GM06990 (cell line): ENCODE measurements around the gene HMCN1.

Experiments
- DNase-seq: peaks from one replicate; pipeline ENCODE4 v3.0.0-alpha.2; 2011; ENCODE audit not compliant: insufficient read length; ENCODE audit errors: extremely low read depth
- H3K27me3 ChIP-seq: replicated peaks from 2 replicates; pipeline ENCODE4 v1.6.0; 2011; ENCODE audit warnings: low read length; ENCODE audit not compliant: control insufficient read depth, insufficient read depth
- H3K36me3 ChIP-seq: 2 replicates; pipeline ENCODE4 v1.5.1; 2011; ENCODE audit warnings: low read length; ENCODE audit not compliant: control insufficient read depth, insufficient read depth
- H3K4me3 ChIP-seq: replicated peaks from 2 replicates; pipeline ENCODE4 v1.5.1; 2011; ENCODE audit warnings: low read depth, mild to moderate bottlenecking, control low read depth, low read length
- TF ChIP-seq, protein P1 (sequence below): IDR thresholded peaks from 2 replicates; pipeline ENCODE4 v1.5.1; 2011; ENCODE audit warnings: low read length, control low read depth, mild to moderate bottlenecking, inconsistent platforms; ENCODE audit not compliant: insufficient read depth, poor library complexity, severe bottlenecking

Gene HMCN1

GRCh38 chr1:185825556-185825955, 91.4 kb downstream of the HMCN1 start:
- TF ChIP-seq, protein P1, sequence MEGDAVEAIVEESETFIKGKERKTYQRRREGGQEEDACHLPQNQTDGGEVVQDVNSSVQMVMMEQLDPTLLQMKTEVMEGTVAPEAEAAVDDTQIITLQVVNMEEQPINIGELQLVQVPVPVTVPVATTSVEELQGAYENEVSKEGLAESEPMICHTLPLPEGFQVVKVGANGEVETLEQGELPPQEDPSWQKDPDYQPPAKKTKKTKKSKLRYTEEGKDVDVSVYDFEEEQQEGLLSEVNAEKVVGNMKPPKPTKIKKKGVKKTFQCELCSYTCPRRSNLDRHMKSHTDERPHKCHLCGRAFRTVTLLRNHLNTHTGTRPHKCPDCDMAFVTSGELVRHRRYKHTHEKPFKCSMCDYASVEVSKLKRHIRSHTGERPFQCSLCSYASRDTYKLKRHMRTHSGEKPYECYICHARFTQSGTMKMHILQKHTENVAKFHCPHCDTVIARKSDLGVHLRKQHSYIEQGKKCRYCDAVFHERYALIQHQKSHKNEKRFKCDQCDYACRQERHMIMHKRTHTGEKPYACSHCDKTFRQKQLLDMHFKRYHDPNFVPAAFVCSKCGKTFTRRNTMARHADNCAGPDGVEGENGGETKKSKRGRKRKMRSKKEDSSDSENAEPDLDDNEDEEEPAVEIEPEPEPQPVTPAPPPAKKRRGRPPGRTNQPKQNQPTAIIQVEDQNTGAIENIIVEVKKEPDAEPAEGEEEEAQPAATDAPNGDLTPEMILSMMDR, result no peak
- no peaks in the 10 kb centered on the region for H3K36me3 ChIP-seq
- no peak overlapping the region for H3K4me3 ChIP-seq
- no peaks in the 10 kb centered on the region for H3K27me3 ChIP-seq
- DNase-seq, result no peak

- H3K36me3 ChIP-seq, result no peaks in the 10 kb centered on the region
- H3K27me3 ChIP-seq, result no peaks in the 10 kb centered on the region
- H3K4me3 ChIP-seq, result no peak overlapping the region
- no peak for DNase-seq
- TF ChIP-seq, protein P1, result no peak
Observed at GRCh38 chr1:185834371-185834905, 100.2 kb downstream of the HMCN1 start.

GRCh38 chr1:185835191-185835590, 101.0 kb downstream of the HMCN1 start:
- TF ChIP-seq, protein P1, result no peak
- DNase-seq, result no peak
- H3K4me3 ChIP-seq, result no peak overlapping the region
- H3K27me3 ChIP-seq, result no peaks in the 10 kb centered on the region
- H3K36me3 ChIP-seq, result no peaks in the 10 kb centered on the region

DNA sequence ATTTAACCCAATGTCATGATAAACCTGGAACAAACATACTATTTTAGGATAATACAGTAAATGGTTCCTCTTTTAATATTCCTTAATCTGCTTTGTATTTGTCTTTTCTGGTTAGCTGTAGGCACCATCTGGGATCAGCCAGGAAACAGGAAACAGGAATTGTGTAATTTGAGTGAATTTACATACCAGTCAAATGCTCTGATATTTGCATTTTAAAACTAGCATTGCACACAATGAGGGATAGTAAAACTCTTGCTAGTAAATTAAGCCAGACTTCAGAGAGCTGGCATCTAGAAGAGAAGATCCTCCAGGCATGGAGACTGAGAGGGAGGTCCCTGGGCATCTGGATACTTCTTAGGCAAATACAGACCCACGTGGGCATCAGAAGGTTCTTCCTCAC, 103.5 kb downstream of the HMCN1 start:
- TF ChIP-seq, protein P1, result no peak
- no peak for DNase-seq
- no peaks in the 10 kb centered on the region for H3K27me3 ChIP-seq

GRCh38 chr1:185838111-185838510, 103.9 kb downstream of the HMCN1 start:
- TF ChIP-seq, protein P1, result no peak
- Histone ChIP-seq H3K27me3 (no peaks in the 10 kb centered on the region), H3K36me3 (no peaks in the 10 kb centered on the region), H3K4me3 (no peak overlapping the region)
- DNase-seq, result no peak

More for the DNA sequence above, 103.5 kb downstream of the HMCN1 start:
- no peaks in the 10 kb centered on the region for H3K36me3 ChIP-seq
- H3K4me3 ChIP-seq, result no peak overlapping the region

GRCh38 chr1:185840880-185841279, 106.7 kb downstream of the HMCN1 start:
- TF ChIP-seq, protein P1, result no peak
- H3K36me3 ChIP-seq, result no peaks in the 10 kb centered on the region
- H3K27me3 ChIP-seq, result no peaks in the 10 kb centered on the region
- H3K4me3 ChIP-seq, result no peak overlapping the region
- no peak for DNase-seq
